Activated CD4-positive, alpha-beta T cell treated with anti-CD3 and anti-CD28 coated beads, Interleukin-2, amount 10 ng/mL, durations not matched to agents 24 days and 14 days (primary cell): ENCODE measurements around the gene TSHZ2. TPM values are rescaled to one million over a fixed set of nuclear protein-coding genes. Genes with fewer than 3 reads are reported as not detected.

Experiments
- DNase-seq: peaks from one replicate; pipeline ENCODE4 v3.0.0; 2022
- H3K27ac Mint-ChIP-seq: one replicate; pipeline ENCODE4 v1.8.0; 2022; ENCODE audit warnings: mild to moderate bottlenecking, mixed read lengths
- H3K27me3 Mint-ChIP-seq: one replicate; pipeline ENCODE4 v1.8.0; 2022; ENCODE audit warnings: mixed read lengths
- H3K36me3 Mint-ChIP-seq: one replicate; pipeline ENCODE4 v1.8.0; 2022; ENCODE audit warnings: low read depth, mild to moderate bottlenecking, mixed read lengths
- H3K4me1 Mint-ChIP-seq: one replicate; pipeline ENCODE4 v1.8.0; 2021; ENCODE audit warnings: mixed read lengths
- H3K4me3 Mint-ChIP-seq: one replicate; pipeline ENCODE4 v1.8.0; 2022; ENCODE audit warnings: mild to moderate bottlenecking, moderate library complexity, mixed read lengths
- H3K9me3 Mint-ChIP-seq: one replicate; pipeline ENCODE4 v1.8.0; 2021; ENCODE audit warnings: mixed read lengths
- intact Hi-C: fragments of 100-400 bp; cut with micrococcal nuclease; formaldehyde crosslinking; loops from one replicate; pipeline ENCODE4 v1.15.1; 2023
- total RNA-seq: library from RNA; stranded (reverse); gene quantifications from 2 replicates; pipeline ENCODE4 v1.2.3, GENCODE V29; 2022

The TSHZ2 gene
- total RNA-seq, 1 donor from 2014 or later, result 29.5 TPM

DNA sequence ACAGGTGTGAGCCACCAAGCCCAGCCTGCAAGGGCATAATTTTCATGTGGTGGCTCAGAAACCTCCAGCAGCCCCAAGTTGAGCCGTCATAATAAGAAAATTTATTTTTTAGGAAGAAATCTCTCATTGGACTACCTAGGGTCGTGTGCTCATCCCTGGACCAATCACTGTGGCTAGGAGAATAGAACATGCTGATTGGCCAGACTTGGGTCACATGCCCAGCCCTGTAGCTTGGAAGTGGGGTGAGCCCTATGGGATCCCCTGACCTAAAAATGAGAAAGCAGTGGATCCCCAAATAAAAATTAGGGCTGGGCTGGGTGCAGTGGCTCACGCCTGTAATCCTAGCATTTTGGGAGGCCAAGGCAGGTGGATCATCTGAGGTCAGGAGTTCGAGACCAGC is 466.2 kb downstream of the TSHZ2 start:
- no peak overlapping the region for H3K27ac Mint-ChIP-seq
- no peaks in the 10 kb centered on the region for H3K27me3 Mint-ChIP-seq

GRCh38 chr20:53439046-53439445 is 466.9 kb downstream of the TSHZ2 start:
- H3K36me3 Mint-ChIP-seq, result peaks cover 6% of the 10 kb centered on the region
- H3K4me1 Mint-ChIP-seq, result no peaks in the 10 kb centered on the region
- peaks cover 3% of the 10 kb centered on the region for H3K9me3 Mint-ChIP-seq
- DNase-seq, result no peak
- H3K27ac Mint-ChIP-seq, result no peak overlapping the region
- H3K27me3 Mint-ChIP-seq, result no peaks in the 10 kb centered on the region
- H3K4me3 Mint-ChIP-seq, result no peak overlapping the region
- intact Hi-C loops, result no loop called here

More for the DNA sequence above, 466.2 kb downstream of the TSHZ2 start:
- H3K4me3 Mint-ChIP-seq, result no peak overlapping the region
- H3K36me3 Mint-ChIP-seq, result peaks cover 6% of the 10 kb centered on the region
- H3K4me1 Mint-ChIP-seq, result no peaks in the 10 kb centered on the region
- intact Hi-C loops, result no loop called here
- DNase-seq, result no peak
- H3K9me3 Mint-ChIP-seq, result peaks cover 3% of the 10 kb centered on the region

DNA sequence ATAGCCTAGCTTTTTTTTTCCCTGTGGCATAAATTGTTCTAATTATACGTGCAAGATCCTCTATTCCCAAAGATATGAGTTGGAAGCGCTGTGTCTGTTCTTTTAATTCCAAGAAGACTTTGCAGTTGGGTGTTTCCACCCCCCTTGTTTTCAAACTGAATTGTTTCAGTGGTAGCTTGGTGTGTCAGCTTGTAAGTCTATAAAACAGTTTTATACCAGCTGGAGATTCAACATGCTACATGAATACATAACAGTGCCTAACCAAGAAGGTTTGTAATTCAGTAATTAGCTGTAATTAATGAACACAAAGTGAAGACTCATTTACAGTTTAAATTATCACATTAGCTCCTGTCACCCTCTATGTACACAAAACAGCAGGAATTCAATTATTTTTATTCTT is 467.5 kb downstream of the TSHZ2 start:
- Mint-ChIP-seq H3K27ac (no peak overlapping the region), H3K36me3 (peaks cover 6% of the 10 kb centered on the region), H3K27me3 (no peaks in the 10 kb centered on the region), H3K4me1 (no peaks in the 10 kb centered on the region), H3K9me3 (peaks cover 3% of the 10 kb centered on the region), H3K4me3 (no peak overlapping the region)
- intact Hi-C loops, result no loop called here
- no peak for DNase-seq

- intact Hi-C loops, result no loop called here
- Mint-ChIP-seq H3K9me3 (peaks cover 20% of the 10 kb centered on the region), H3K36me3 (peaks cover 20% of the 10 kb centered on the region), H3K27ac (no peak overlapping the region), H3K27me3 (no peaks in the 10 kb centered on the region), H3K4me3 (no peak overlapping the region), H3K4me1 (peaks cover 4% of the 10 kb centered on the region)
- DNase-seq, result no peak
Observed at GRCh38 chr20:53444401-53445149, 472.4 kb downstream of the TSHZ2 start.

GRCh38 chr20:53445321-53445731 is 473.2 kb downstream of the TSHZ2 start:
- Mint-ChIP-seq H3K36me3 (peaks cover 22% of the 10 kb centered on the region), H3K4me1 (peaks cover 4% of the 10 kb centered on the region), H3K9me3 (peaks cover 20% of the 10 kb centered on the region), H3K27ac (no peak overlapping the region), H3K27me3 (no peaks in the 10 kb centered on the region), H3K4me3 (no peak overlapping the region)
- intact Hi-C loops, result no loop called here
- DNase-seq, result no peak

- Mint-ChIP-seq H3K27me3 (no peaks in the 10 kb centered on the region), H3K4me1 (peaks cover 4% of the 10 kb centered on the region), H3K9me3 (peaks cover 20% of the 10 kb centered on the region), H3K27ac (no peak overlapping the region), H3K36me3 (peaks cover 22% of the 10 kb centered on the region), H3K4me3 (no peak overlapping the region)
- no peak for DNase-seq
- intact Hi-C loops, result no loop called here
Observed at GRCh38 chr20:53445932-53446331, 473.8 kb downstream of the TSHZ2 start.

- intact Hi-C loops, result no loop called here
- H3K4me1 Mint-ChIP-seq, result peaks cover 4% of the 10 kb centered on the region
- no peak overlapping the region for H3K4me3 Mint-ChIP-seq
- H3K27me3 Mint-ChIP-seq, result no peaks in the 10 kb centered on the region
- peaks cover 25% of the 10 kb centered on the region for H3K36me3 Mint-ChIP-seq
- no peak overlapping the region for H3K27ac Mint-ChIP-seq
- DNase-seq, result no peak
- peaks cover 26% of the 10 kb centered on the region for H3K9me3 Mint-ChIP-seq
Observed at GRCh38 chr20:53447316-53447715, 475.2 kb downstream of the TSHZ2 start.

DNA sequence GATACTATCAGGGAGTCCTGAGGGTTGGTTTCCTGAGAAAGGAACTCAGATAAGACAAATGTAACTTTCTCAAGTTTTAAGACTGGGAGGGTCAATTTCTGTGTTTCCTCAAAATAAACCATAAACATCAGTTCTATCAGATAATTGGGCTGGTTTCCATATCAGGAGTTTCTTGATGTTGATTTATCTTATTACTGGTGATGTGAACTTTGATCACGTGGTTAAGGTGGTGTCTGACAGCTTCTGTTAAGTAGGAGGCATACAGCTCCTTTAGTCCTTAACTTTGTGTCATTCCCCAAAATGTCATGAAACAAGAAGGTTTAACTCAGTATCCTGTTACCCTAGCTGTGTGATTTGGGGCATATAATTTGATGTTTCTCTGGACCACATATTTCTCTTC is 476.3 kb downstream of the TSHZ2 start:
- Mint-ChIP-seq H3K4me3 (no peak overlapping the region), H3K9me3 (peaks cover 35% of the 10 kb centered on the region), H3K4me1 (peaks cover 4% of the 10 kb centered on the region), H3K27ac (no peak overlapping the region), H3K27me3 (no peaks in the 10 kb centered on the region), H3K36me3 (peaks cover 29% of the 10 kb centered on the region)
- intact Hi-C loops, result no loop called here
- no peak for DNase-seq

GRCh38 chr20:53448875-53449274 is 476.7 kb downstream of the TSHZ2 start:
- Mint-ChIP-seq H3K4me3 (no peak overlapping the region), H3K36me3 (peaks cover 29% of the 10 kb centered on the region)
- intact Hi-C loops, result no loop called here

GRCh38 chr20:53453076-53453475 is 480.9 kb downstream of the TSHZ2 start:
- Mint-ChIP-seq H3K9me3 (peaks cover 29% of the 10 kb centered on the region), H3K4me3 (no peak overlapping the region), H3K27ac (no peak overlapping the region), H3K27me3 (no peaks in the 10 kb centered on the region), H3K4me1 (no peaks in the 10 kb centered on the region), H3K36me3 (peaks cover 19% of the 10 kb centered on the region)
- DNase-seq, result no peak
- intact Hi-C loops, result no loop called here

More at GRCh38 chr20:53448875-53449274, 476.7 kb downstream of the TSHZ2 start:
- Mint-ChIP-seq H3K4me1 (peaks cover 4% of the 10 kb centered on the region), H3K9me3 (peaks cover 38% of the 10 kb centered on the region), H3K27me3 (no peaks in the 10 kb centered on the region), H3K27ac (no peak overlapping the region)
- no peak for DNase-seq

GRCh38 chr20:53454675-53455276 is 482.6 kb downstream of the TSHZ2 start:
- intact Hi-C loops, result no loop called here
- H3K36me3 Mint-ChIP-seq, result peaks cover 13% of the 10 kb centered on the region

GRCh38 chr20:53463101-53463972 is 491.2 kb downstream of the TSHZ2 start:
- no peak for DNase-seq

More at GRCh38 chr20:53454675-53455276, 482.6 kb downstream of the TSHZ2 start:
- H3K4me1 Mint-ChIP-seq, result no peaks in the 10 kb centered on the region
- peaks cover 28% of the 10 kb centered on the region for H3K9me3 Mint-ChIP-seq
- H3K27me3 Mint-ChIP-seq, result no peaks in the 10 kb centered on the region
- no peak for DNase-seq
- H3K4me3 Mint-ChIP-seq, result no peak overlapping the region
- no peak overlapping the region for H3K27ac Mint-ChIP-seq

DNA sequence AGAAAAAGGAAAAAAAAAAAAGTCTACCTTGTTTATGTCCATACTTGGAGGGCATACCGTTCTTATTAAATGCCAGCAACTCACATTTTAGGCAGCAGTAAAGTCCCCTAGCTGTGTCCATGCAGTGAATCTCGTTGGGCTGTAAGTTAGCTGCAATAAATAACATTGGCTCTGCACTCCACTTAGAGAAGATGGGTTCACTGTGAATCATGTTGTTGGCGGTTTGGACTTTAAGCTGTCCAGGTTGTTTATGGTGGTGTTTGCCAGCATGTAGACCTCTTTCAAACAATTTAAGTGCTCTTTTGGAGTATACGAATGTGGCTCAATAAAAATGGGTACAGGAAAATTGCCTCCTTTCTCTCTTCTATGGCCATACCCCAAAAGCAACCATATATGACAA is 494.1 kb downstream of the TSHZ2 start:
- intact Hi-C loops, result no loop called here
- no peak overlapping the region for H3K4me3 Mint-ChIP-seq
- no peaks in the 10 kb centered on the region for H3K27me3 Mint-ChIP-seq
- no peak overlapping the region for H3K27ac Mint-ChIP-seq
- H3K9me3 Mint-ChIP-seq, result peaks cover 12% of the 10 kb centered on the region
- H3K36me3 Mint-ChIP-seq, result peaks cover 2% of the 10 kb centered on the region
- DNase-seq, result no peak
- no peaks in the 10 kb centered on the region for H3K4me1 Mint-ChIP-seq

More at GRCh38 chr20:53463101-53463972, 491.2 kb downstream of the TSHZ2 start:
- H3K27ac Mint-ChIP-seq, result no peak overlapping the region
- intact Hi-C loops, result no loop called here
- H3K4me1 Mint-ChIP-seq, result no peaks in the 10 kb centered on the region
- H3K4me3 Mint-ChIP-seq, result no peak overlapping the region
- peaks cover 8% of the 10 kb centered on the region for H3K9me3 Mint-ChIP-seq
- H3K36me3 Mint-ChIP-seq, result no peaks in the 10 kb centered on the region
- H3K27me3 Mint-ChIP-seq, result no peaks in the 10 kb centered on the region

DNA sequence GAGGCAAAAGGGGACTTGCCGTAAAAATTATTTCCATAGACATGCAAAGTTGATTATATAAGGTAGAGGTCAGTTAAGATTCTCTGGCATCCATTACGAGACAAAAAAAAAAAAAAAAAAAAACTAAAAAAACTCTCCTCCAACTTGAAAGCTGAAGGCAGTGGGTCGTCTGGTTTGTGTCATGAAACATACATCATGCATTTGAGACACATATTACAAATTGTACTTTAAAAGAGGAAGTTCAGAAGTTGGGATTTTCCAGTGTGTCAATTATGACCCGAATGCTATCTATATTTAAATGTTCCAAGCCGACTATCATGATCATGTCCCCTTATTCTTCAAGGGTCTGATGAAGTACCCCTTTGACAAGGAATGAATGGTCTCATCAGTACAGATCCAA is 496.4 kb downstream of the TSHZ2 start:
- intact Hi-C loops, result no loop called here
- no peaks in the 10 kb centered on the region for H3K4me1 Mint-ChIP-seq
- H3K27ac Mint-ChIP-seq, result no peak overlapping the region
- H3K27me3 Mint-ChIP-seq, result no peaks in the 10 kb centered on the region
- peaks cover 6% of the 10 kb centered on the region for H3K36me3 Mint-ChIP-seq
- no peak overlapping the region for H3K4me3 Mint-ChIP-seq
- peaks cover 10% of the 10 kb centered on the region for H3K9me3 Mint-ChIP-seq
- no peak for DNase-seq
